K562 (cell line): ENCODE measurements around the gene GAL3ST1. TPM values are rescaled to one million over a fixed set of nuclear protein-coding genes. Genes with fewer than 3 reads are reported as not detected.

Experiments
- EWSR1 ChIP-seq: fragments of 450-650 bp; IDR thresholded peaks from 2 replicates; pipeline ENCODE4 v1.6.1; 2018; ENCODE audit warnings: borderline replicate concordance, mild to moderate bottlenecking, low read depth, moderate library complexity; ENCODE audit not compliant: partially characterized antibody
- FOXA1 ChIP-seq: fragments of 450-650 bp; IDR thresholded peaks from 2 replicates; pipeline ENCODE4 v1.6.1; 2016; ENCODE audit warnings: mild to moderate bottlenecking, borderline replicate concordance
- KLF10 ChIP-seq: fragments of 250-450 bp; sonication (Bioruptor Pico); IDR thresholded peaks from 2 replicates; pipeline ENCODE4 v1.6.1; 2021; ENCODE audit warnings: matching md5 sums
- LCOR ChIP-seq: sonication (generic); formaldehyde crosslinking; IDR thresholded peaks from 2 replicates; pipeline ENCODE4 v1.8.0; 2022; ENCODE audit warnings: mild to moderate bottlenecking, missing genetic modification reagents
- MCM3 ChIP-seq: fragments of 450-650 bp; IDR thresholded peaks from 2 replicates; pipeline ENCODE4 v1.6.1; 2016
- NCOA1 ChIP-seq: fragments of 450-650 bp; IDR thresholded peaks from 2 replicates; pipeline ENCODE4 v1.6.1; 2016; ENCODE audit warnings: low read depth
- NR2C1 ChIP-seq, 2 experiments: fragments of 450-650 bp; IDR thresholded peaks; 2 replicates each; pipeline ENCODE4 v1.6.1; 2017; ENCODE audit warnings: mild to moderate bottlenecking in 2 of 2, antibody characterized with exemption in 1 of 2, inconsistent platforms in 1 of 2, missing compliant biosample characterization in 1 of 2, missing genetic modification characterization in 1 of 2
- NRF1 ChIP-seq, 2 experiments: fragments of 450-650 bp; IDR thresholded peaks in 1 of 2; conservative IDR thresholded peaks in 1 of 2; 2 replicates each; pipeline ENCODE4 v1.6.1; 2014; ENCODE audit warnings: mild to moderate bottlenecking in 2 of 2
- PHB2 ChIP-seq: fragments of 450-650 bp; IDR thresholded peaks from 2 replicates; pipeline ENCODE4 v1.6.1; 2017; ENCODE audit warnings: low read depth
- PHF20 ChIP-seq: fragments of 450-650 bp; IDR thresholded peaks from 2 replicates; pipeline ENCODE4 v1.6.1; 2018; ENCODE audit not compliant: partially characterized antibody
- PRPF4 ChIP-seq: fragments of 200-400 bp; formaldehyde crosslinking; IDR thresholded peaks from one replicate; pipeline ENCODE4 v1.6.1; 2017; ENCODE audit warnings: low read length, low read depth, mild to moderate bottlenecking; ENCODE audit not compliant: insufficient read depth, poor library complexity, severe bottlenecking
- PTRF ChIP-seq: fragments of 450-650 bp; IDR thresholded peaks from 2 replicates; pipeline ENCODE4 v1.6.1; 2016; ENCODE audit warnings: mild to moderate bottlenecking, missing genetic modification characterization, missing compliant biosample characterization
- SMAD1 ChIP-seq: fragments of 150-350 bp; IDR thresholded peaks from 2 replicates; pipeline ENCODE4 v1.6.1; 2014; ENCODE audit warnings: low read length, low read depth; ENCODE audit not compliant: partially characterized antibody
- SREBF2 ChIP-seq: sonication (generic); formaldehyde crosslinking; IDR thresholded peaks from 2 replicates; pipeline ENCODE4 v1.4.0; 2020; ENCODE audit warnings: mild to moderate bottlenecking, missing genetic modification reagents
- TBL1XR1 ChIP-seq, 2 experiments: IDR thresholded peaks; 2 replicates each; pipeline ENCODE4 v1.6.1; 2012; ENCODE audit warnings: improper control_type of control experiment in 2 of 2, low read length in 2 of 2, mild to moderate bottlenecking in 1 of 2
- TEAD1 ChIP-seq, 2 experiments: fragments of 450-650 bp in 1 of 2; sonication (generic) in 1 of 2; formaldehyde crosslinking; IDR thresholded peaks; 2 replicates each; pipeline versions ENCODE4 v1.4.0 to v1.8.0; 2020 to 2022; ENCODE audit warnings: mild to moderate bottlenecking in 2 of 2, missing genetic modification reagents in 1 of 2
- ZNF146 ChIP-seq: IDR thresholded peaks from one replicate; pipeline ENCODE4 v1.6.1; 2018; ENCODE audit warnings: missing compliant biosample characterization; ENCODE audit not compliant: unreplicated experiment
- ZNF174 ChIP-seq: fragments of 250-450 bp; sonication (Bioruptor Pico); IDR thresholded peaks from 2 replicates; pipeline ENCODE4 v1.4.0; 2020; ENCODE audit warnings: mild to moderate bottlenecking
- polyA plus RNA-seq, 8 experiments: library from polyadenylated mRNA; depleted of rRNA in 4 of 8; stranded (reverse) in 5 of 8; unstranded in 3 of 8; fragments of >200 nt; fragmentation: Nextera tagmentation in 2 of 8; fragmentation: Illumina TruSeq in 1 of 8; extraction: Ambion mirVana in 2 of 8; extraction: Trizol in 1 of 8; gene quantifications; 2 replicates each; pipeline versions ENCODE4 v1.2.1 to v1.2.3, GENCODE V29; 2011 to 2014; ENCODE audit warnings: inconsistent platforms in 1 of 8, missing spikeins in 1 of 8
- total RNA-seq, 7 experiments: library from RNA; depleted of rRNA in 6 of 7; stranded (reverse); fragments of >200 nt in 6 of 7; fragmentation: Illumina TruSeq in 2 of 7; extraction: Trizol in 2 of 7; gene quantifications; 2 replicates each; pipeline versions ENCODE4 v1.2.1 to v1.2.3, GENCODE V29; 2011 to 2021; ENCODE audit warnings: low replicate concordance in 1 of 7
- TF ChIP-seq, protein P1 (sequence below): fragments of 250-450 bp; sonication (Bioruptor Pico); IDR thresholded peaks from 2 replicates; pipeline ENCODE4 v1.5.1; 2021; ENCODE audit warnings: mild to moderate bottlenecking
- TF ChIP-seq, protein P2 (sequence below): fragments of 250-450 bp; sonication (Bioruptor Pico); IDR thresholded peaks from 2 replicates; pipeline ENCODE4 v1.8.0; 2021; ENCODE audit warnings: moderate library complexity, mild to moderate bottlenecking, inconsistent platforms
- TF ChIP-seq, protein P3 (sequence below): fragments of 450-650 bp; conservative IDR thresholded peaks from 2 replicates; pipeline ENCODE4 v1.6.1; 2016; ENCODE audit warnings: missing genetic modification characterization, low read depth, mild to moderate bottlenecking, control low read depth, missing compliant biosample characterization
- TF ChIP-seq, protein P4 (sequence below): fragments of 450-650 bp; formaldehyde crosslinking; IDR thresholded peaks from 2 replicates; pipeline ENCODE4 v1.4.0; 2020; ENCODE audit warnings: mild to moderate bottlenecking, mixed read lengths
- TF ChIP-seq, protein P5 (sequence below): fragments of 250-450 bp; sonication (Bioruptor Pico); IDR thresholded peaks from 2 replicates; pipeline ENCODE4 v1.8.0; 2021; ENCODE audit warnings: mild to moderate bottlenecking, moderate library complexity

GAL3ST1 gene
- total and polyA plus RNA-seq, 9 of the 15 experiments (the other 6 are each of a cell fraction or from before 2014, with no cell fraction given): 0.03 to 1.9 (median 0.33) TPM; not detected in 1

DNA sequence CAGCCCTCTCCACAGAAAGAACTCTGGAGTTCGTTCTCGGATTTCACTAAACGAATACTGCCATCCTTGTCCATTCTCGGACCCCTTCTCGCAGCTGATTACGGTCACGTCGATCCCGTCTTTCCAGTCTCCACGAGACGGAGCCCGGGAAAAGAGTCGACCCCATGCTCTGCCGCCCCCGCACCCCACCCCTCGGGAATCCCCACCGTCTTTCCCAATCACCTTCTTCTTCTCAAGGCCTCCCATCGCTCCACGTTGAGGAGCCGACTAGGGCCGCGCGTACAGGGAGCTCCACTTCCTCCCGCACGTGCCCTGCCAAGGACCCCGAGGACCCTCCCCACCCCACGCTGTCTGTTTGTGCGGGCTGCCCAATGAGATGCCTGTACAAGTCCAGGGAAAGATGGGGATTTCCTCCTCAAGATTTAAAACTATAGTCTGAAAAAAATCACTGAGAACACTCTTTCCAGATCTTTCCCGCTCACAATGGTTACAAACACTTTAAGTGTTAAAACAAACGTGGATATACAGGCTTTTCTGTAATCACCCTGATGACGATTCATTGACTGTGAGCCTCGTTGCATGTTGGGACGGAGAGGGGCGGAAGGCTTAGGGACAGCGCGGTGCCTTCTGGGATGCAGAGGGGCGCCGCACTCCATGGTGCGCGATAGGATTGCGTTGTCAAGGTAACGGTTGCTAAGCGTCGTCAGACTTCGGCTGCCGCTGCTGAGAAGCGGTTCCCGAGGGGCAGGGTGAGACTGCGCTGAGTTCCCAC, 17.3 kb upstream of the GAL3ST1 start, which contains the start of gene PES1 (continued):
- TF ChIP-seq, protein P1, sequence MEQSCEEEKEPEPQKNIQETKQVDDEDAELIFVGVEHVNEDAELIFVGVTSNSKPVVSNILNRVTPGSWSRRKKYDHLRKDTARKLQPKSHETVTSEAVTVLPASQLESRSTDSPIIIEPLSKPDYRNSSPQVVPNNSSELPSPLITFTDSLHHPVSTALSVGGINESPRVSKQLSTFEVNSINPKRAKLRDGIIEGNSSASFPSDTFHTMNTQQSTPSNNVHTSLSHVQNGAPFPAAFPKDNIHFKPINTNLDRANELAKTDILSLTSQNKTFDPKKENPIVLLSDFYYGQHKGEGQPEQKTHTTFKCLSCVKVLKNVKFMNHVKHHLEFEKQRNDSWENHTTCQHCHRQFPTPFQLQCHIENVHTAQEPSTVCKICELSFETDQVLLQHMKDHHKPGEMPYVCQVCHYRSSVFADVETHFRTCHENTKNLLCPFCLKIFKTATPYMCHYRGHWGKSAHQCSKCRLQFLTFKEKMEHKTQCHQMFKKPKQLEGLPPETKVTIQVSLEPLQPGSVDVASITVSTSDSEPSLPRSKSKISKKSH: no peak
- TF ChIP-seq, protein P2, sequence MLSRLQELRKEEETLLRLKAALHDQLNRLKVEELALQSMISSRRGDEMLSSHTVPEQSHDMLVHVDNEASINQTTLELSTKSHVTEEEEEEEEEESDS: no peak
- TF ChIP-seq TBL1XR1 (IDR thresholded peaks at IDR 0.05; ENCODE audit: low read length in 2 of 2): no peak
- no peak for TF ChIP-seq MCM3
- peak; percentile 69 for TF ChIP-seq PHF20
- no peak for TF ChIP-seq ZNF174 (CRISPR knock-in tag)
- no peak for TF ChIP-seq PTRF (tag)
- no peak for TF ChIP-seq TEAD1 (CRISPR knock-in tag; IDR thresholded peaks at IDR 0.05)
- no peak for TF ChIP-seq NCOA1
- no peak for TF ChIP-seq FOXA1
- no peak for TF ChIP-seq EWSR1
- no peak for TF ChIP-seq LCOR (CRISPR knock-in tag)
- no peak for TF ChIP-seq SMAD1
- TF ChIP-seq, protein P3, sequence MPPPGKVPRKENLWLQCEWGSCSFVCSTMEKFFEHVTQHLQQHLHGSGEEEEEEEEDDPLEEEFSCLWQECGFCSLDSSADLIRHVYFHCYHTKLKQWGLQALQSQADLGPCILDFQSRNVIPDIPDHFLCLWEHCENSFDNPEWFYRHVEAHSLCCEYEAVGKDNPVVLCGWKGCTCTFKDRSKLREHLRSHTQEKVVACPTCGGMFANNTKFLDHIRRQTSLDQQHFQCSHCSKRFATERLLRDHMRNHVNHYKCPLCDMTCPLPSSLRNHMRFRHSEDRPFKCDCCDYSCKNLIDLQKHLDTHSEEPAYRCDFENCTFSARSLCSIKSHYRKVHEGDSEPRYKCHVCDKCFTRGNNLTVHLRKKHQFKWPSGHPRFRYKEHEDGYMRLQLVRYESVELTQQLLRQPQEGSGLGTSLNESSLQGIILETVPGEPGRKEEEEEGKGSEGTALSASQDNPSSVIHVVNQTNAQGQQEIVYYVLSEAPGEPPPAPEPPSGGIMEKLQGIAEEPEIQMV (tag): no peak
- no peak for TF ChIP-seq ZNF146 (CRISPR knock-in tag)
- TF ChIP-seq NR2C1 (IDR thresholded peaks at IDR 0.05): no peak
- TF ChIP-seq NR2C1 (tag; IDR thresholded peaks at IDR 0.05): peak; percentile 55; the same call in 1 of the 2 replicates
- no peak for TF ChIP-seq PRPF4
- TF ChIP-seq PHB2: no peak
- no peak for TF ChIP-seq SREBF2 (CRISPR knock-in tag)
- no peak for TF ChIP-seq KLF10 (CRISPR knock-in tag)
- TF ChIP-seq NRF1 (conservative IDR thresholded peaks at IDR 0.05 in 1 of 2, IDR thresholded peaks at IDR 0.05 in 1 of 2): peak; percentile 80 to 83
- TF ChIP-seq, protein P4, sequence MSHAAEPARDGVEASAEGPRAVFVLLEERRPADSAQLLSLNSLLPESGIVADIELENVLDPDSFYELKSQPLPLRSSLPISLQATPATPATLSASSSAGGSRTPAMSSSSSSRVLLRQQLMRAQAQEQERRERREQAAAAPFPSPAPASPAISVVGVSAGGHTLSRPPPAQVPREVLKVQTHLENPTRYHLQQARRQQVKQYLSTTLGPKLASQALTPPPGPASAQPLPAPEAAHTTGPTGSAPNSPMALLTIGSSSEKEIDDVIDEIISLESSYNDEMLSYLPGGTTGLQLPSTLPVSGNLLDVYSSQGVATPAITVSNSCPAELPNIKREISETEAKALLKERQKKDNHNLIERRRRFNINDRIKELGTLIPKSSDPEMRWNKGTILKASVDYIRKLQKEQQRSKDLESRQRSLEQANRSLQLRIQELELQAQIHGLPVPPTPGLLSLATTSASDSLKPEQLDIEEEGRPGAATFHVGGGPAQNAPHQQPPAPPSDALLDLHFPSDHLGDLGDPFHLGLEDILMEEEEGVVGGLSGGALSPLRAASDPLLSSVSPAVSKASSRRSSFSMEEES (CRISPR knock-in tag): no peak
- TF ChIP-seq, protein P5, sequence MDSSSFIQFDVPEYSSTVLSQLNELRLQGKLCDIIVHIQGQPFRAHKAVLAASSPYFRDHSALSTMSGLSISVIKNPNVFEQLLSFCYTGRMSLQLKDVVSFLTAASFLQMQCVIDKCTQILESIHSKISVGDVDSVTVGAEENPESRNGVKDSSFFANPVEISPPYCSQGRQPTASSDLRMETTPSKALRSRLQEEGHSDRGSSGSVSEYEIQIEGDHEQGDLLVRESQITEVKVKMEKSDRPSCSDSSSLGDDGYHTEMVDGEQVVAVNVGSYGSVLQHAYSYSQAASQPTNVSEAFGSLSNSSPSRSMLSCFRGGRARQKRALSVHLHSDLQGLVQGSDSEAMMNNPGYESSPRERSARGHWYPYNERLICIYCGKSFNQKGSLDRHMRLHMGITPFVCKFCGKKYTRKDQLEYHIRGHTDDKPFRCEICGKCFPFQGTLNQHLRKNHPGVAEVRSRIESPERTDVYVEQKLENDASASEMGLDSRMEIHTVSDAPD (CRISPR knock-in tag): no peak
